Heart left ventricle (tissue), 16 donors: ENCODE results near the gene DOCK3. TPM values are rescaled to one million over a fixed set of nuclear protein-coding genes. Genes with fewer than 3 reads are reported as not detected.

Experiments
- ATAC-seq, 4 donors: fragments of 200-7000 bp; cut with Tn5 transposase; one replicate each; pipeline ENCODE4 v1.9.1; 2020 to 2022; ENCODE audit warnings: moderate library complexity in 4 of 4, mild to moderate bottlenecking in 3 of 4, moderate number of reproducible peaks in 1 of 4
- DNase-seq, 5 donors: peaks; one replicate each; pipeline ENCODE4 v3.0.0-alpha.2; 2020
- H3K27ac ChIP-seq, 12 donors: fragments of 200-600 bp; sonication (generic) in 4 of 12; one replicate each; pipeline versions ENCODE4 v1.5.0 to v1.8.0; 2016 to 2022; ENCODE audit warnings: mild to moderate bottlenecking in 2 of 12
- H3K27me3 ChIP-seq, 9 donors: fragments of 200-600 bp; sonication (generic) in 2 of 9; one replicate each; pipeline versions ENCODE4 v1.5.1 to v1.8.0; 2016 to 2022; ENCODE audit warnings: mild to moderate bottlenecking in 3 of 9
- H3K36me3 ChIP-seq, 9 donors: fragments of 200-600 bp; sonication (generic) in 2 of 9; one replicate each; pipeline versions ENCODE4 v1.5.0 to v1.8.0; 2018 to 2022; ENCODE audit warnings: mild to moderate bottlenecking in 2 of 9
- H3K4me1 ChIP-seq, 12 donors: fragments of 200-600 bp; sonication (generic) in 4 of 12; one replicate each; pipeline versions ENCODE4 v1.5.0 to v1.8.0; 2016 to 2022; ENCODE audit warnings: mild to moderate bottlenecking in 3 of 12
- H3K4me3 ChIP-seq, 12 donors: fragments of 200-600 bp; sonication (generic) in 4 of 12; one replicate each; pipeline versions ENCODE4 v1.5.0 to v1.8.0; 2017 to 2022; ENCODE audit warnings: mild to moderate bottlenecking in 9 of 12, moderate library complexity in 4 of 12
- H3K9me3 ChIP-seq, 12 donors: fragments of 200-600 bp; sonication (generic) in 4 of 12; one replicate each; pipeline versions ENCODE4 v1.5.0 to v1.8.0; 2016 to 2022; ENCODE audit warnings: mild to moderate bottlenecking in 1 of 12
- CTCF ChIP-seq, 12 donors: fragments of 200-600 bp; sonication (generic) in 4 of 12; IDR thresholded peaks; one replicate each; pipeline versions ENCODE4 v1.5.0 to v1.8.0; 2018 to 2022; ENCODE audit warnings: antibody characterized with exemption in 12 of 12, mild to moderate bottlenecking in 5 of 12
- POLR2A ChIP-seq, 2 donors: fragments of 450-650 bp; IDR thresholded peaks; one replicate each; pipeline ENCODE4 v1.6.1; 2017; ENCODE audit warnings: antibody characterized with exemption in 2 of 2, mild to moderate bottlenecking in 2 of 2, moderate library complexity in 2 of 2
- WGBS, 4 donors: extraction: QIAGEN DNeasy Blood & Tissue Kit in 2 of 4; methylation state at CpG; one replicate each; pipeline versions ENCODE4 v1.1.5 to v1.1.7; 2013 to 2018; 5-methylcytosine and 5-hydroxymethylcytosine counted together
- intact Hi-C, 10 donors: fragments of 100-400 bp; cut with DNase I; formaldehyde crosslinking; loops; one replicate each; pipeline versions ENCODE4 v1.11.1 to v1.14.2; 2022
- polyA plus RNA-seq, 2 donors: library from polyadenylated mRNA; stranded (reverse); fragments of 200-250 nt; gene quantifications; one replicate each; pipeline ENCODE4 v1.2.3, GENCODE V29; 2013
- total RNA-seq, 9 donors: library from RNA; depleted of rRNA in 2 of 9; stranded (reverse); fragments of >200 nt in 2 of 9; fragmentation: NEBNext Ultra II Directional in 3 of 9; extraction: Animal tissue kit (Norgen Biotek cat#: 25700) in 3 of 9; gene quantifications; one replicate each; pipeline versions ENCODE4 v1.1.0 to v1.2.4, GENCODE V29; 2016 to 2023
- donor health status: ischemic (EF 13 %, LVEDD 7.1; RV severe dilation, severe dysfunction).
- donor health status: healthy with polysubstance abuse.
- donor health status: DM: no; HTN: yes; CAD: no.
- donor health status: DM: no; HTN: no; CAD: no.
- donor health status: ischemic (EF 25% LVEDD 6.9; RV normal size, moderate dysfunction).
- donor health status: ischemic (EF 25% LVEDD 5.7; RV mildly dilated, moderate dysfunction).
- donor health status: healthy.
- donor health status: DM: yes; HTN: yes; CAD: no.
- donor health status: ischemic (EF 35%, LVEDD 5.7; RV mildly dilated, moderate dysfunction).
- donor health status: nonischemic (EF 11% LVEDD 7.7; RV severe dilation, severe dysfunction).
- donor health status: DM: yes; HTN: yes; CAD: no.
- donor health status: PGD.
- donor health status: ischemic (EF 29% LVEDD 5.4; RV normal size, mild dysfunction).
- donor health status: nonischemic (EF 23%, LVEDD 6.1; RV moderate dilation, normal function).

DOCK3 gene
- total and polyA plus RNA-seq, 11 donors: 2.0 to 6.7 (median 4.8) TPM

GRCh38 chr3:51035630-51036029 lies 360.9 kb downstream of the DOCK3 start:
- ATAC-seq (no peak), DNase-seq (no peak)
- no peak for TF ChIP-seq CTCF (IDR thresholded peaks at IDR 0.05)
- TF ChIP-seq POLR2A (IDR thresholded peaks at IDR 0.05): no peak
- intact Hi-C loops: no loop called here
- no peak overlapping the region for H3K27ac ChIP-seq
- H3K27me3 ChIP-seq: no peaks in the 10 kb centered on the region
- H3K36me3 ChIP-seq: no peaks in the 10 kb centered on the region
- H3K4me3 ChIP-seq: no peak overlapping the region
- no peaks in the 10 kb centered on the region for H3K9me3 ChIP-seq
- no peaks in the 10 kb centered on the region for H3K4me1 ChIP-seq

- ATAC-seq (no peak), DNase-seq (no peak)
- Histone ChIP-seq H3K9me3 (no peaks in the 10 kb centered on the region), H3K27me3 (no peaks in the 10 kb centered on the region), H3K36me3 (no peaks in the 10 kb centered on the region), H3K27ac (no peak overlapping the region), H3K4me3 (no peak overlapping the region), H3K4me1 (no peaks in the 10 kb centered on the region)
- WGBS, 4 donors: 88 to 98% (median 95%) methylated on average over 1 of the region's 1 CpG
- TF ChIP-seq POLR2A (IDR thresholded peaks at IDR 0.05) (no peak), CTCF (IDR thresholded peaks at IDR 0.05) (no peak)
- intact Hi-C loops: no loop called here
These were observed 370.3 kb downstream of the DOCK3 start for GRCh38 chr3:51044982-51045381.

- Histone ChIP-seq H3K4me1 (no peaks in the 10 kb centered on the region), H3K9me3 (no peaks in the 10 kb centered on the region), H3K27ac (no peak overlapping the region), H3K36me3 (no peaks in the 10 kb centered on the region), H3K4me3 (no peak overlapping the region), H3K27me3 (no peaks in the 10 kb centered on the region)
- WGBS, 4 donors: 72 to 85% (median 76%) methylated on average over 1 of the region's 1 CpG
- TF ChIP-seq POLR2A (IDR thresholded peaks at IDR 0.05): no peak
- no peak for TF ChIP-seq CTCF (IDR thresholded peaks at IDR 0.05)
- DNase-seq (no peak), ATAC-seq (no peak)
- intact Hi-C loops: no loop called here
These were observed 377.8 kb downstream of the DOCK3 start for GRCh38 chr3:51052562-51052961.

DNA sequence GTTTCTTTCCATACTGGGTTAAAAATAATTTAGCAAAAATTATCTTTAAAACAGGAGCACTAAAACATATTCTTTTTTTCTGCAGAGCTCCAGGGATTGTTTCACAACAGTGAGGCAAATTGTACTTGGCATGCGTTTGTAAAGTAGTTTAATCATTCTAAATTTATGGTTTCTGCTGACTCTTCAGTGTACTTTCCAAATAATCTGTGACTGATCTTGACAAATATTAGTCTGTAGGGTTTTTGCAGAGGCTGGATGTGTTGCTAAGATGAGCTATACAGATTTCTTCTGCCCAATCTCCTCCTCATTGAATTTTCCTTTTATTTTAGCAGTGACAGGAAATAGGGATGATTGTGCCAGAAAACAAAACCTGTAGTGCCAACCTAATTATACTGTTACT lies 382.4 kb downstream of the DOCK3 start:
- TF ChIP-seq POLR2A (IDR thresholded peaks at IDR 0.05) (no peak), CTCF (IDR thresholded peaks at IDR 0.05) (no peak)
- intact Hi-C loops: no loop called here
- 59 to 83% (median 79%) methylated on average over 1 of the region's 1 CpG for WGBS, 4 donors

More for the DNA sequence above, 382.4 kb downstream of the DOCK3 start:
- H3K4me3 ChIP-seq: no peak overlapping the region
- H3K27ac ChIP-seq: no peak overlapping the region
- H3K4me1 ChIP-seq: no peaks in the 10 kb centered on the region
- no peaks in the 10 kb centered on the region for H3K36me3 ChIP-seq
- no peaks in the 10 kb centered on the region for H3K27me3 ChIP-seq
- no peaks in the 10 kb centered on the region for H3K9me3 ChIP-seq
- ATAC-seq (no peak), DNase-seq (no peak)
